Coronary artery (tissue), 2 donors: ENCODE results near the gene DCUN1D4.

Experiments used
- DNase-seq: peaks from one replicate; pipeline ENCODE4 v3.0.0-alpha.2; 2017; ENCODE audit warnings: low spot score
- H3K27ac ChIP-seq, 2 donors: fragments of 200-600 bp; sonication (generic); one replicate each; pipeline ENCODE4 v1.5.1; 2016 to 2019
- H3K4me3 ChIP-seq: fragments of 200-600 bp; sonication (generic); 2 replicates; pipeline ENCODE4 v1.5.1; 2016; ENCODE audit warnings: mild to moderate bottlenecking, moderate library complexity
- TF ChIP-seq, protein P1 (sequence below): fragments of 200-600 bp; sonication (generic); IDR thresholded peaks from one replicate; pipeline ENCODE4 v1.5.1; 2019; ENCODE audit warnings: antibody characterized with exemption

Gene DCUN1D4

DNA sequence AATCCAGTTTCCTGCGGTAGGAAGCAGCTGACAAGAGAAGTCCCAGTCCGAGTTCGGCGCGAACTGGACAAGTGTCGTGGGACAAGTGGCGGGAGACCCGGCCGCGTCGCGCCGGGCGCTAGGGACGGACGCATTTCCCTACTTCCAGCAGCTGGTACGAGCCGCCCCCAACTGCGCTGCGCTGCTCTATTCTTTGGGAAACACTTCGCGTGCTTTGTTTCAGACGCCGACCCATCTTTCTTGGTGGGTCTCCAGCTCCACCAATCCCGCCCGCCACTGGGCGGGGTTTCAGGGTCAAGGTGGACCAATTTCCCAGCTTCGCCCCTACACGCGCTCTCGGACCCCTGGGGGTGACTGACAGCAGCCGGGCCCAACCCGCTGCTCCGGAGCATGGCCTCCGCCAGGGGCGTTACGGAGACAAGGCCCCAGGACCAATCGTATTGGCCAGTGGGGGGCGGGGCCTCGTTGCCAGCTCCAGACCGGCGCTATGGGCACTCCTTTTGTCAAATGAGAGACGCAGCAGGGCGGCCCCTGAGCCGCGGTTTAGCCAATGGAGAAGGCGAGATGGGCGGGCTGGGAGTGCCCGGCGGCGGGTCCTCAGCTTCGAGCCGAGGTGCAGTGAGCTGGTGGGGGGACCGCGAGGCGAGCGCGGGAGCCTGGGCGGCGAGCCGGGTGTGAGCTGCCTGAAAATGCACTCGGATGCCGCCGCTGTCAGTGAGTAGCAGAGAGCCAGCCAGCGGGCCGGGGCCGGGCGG is at the start of gene DCUN1D4:
Gene DCUN1D4 (plus strand): TSS at position 600 of the 755 bp plus-strand sequence. CDS start 90 bp downstream, at position 690.
- Histone ChIP-seq H3K4me3 (peak within 1 kb of the TSS; percentile 94), H3K27ac (peak within 1 kb of the TSS; percentile 96 to 99)
- TF ChIP-seq, protein P1, sequence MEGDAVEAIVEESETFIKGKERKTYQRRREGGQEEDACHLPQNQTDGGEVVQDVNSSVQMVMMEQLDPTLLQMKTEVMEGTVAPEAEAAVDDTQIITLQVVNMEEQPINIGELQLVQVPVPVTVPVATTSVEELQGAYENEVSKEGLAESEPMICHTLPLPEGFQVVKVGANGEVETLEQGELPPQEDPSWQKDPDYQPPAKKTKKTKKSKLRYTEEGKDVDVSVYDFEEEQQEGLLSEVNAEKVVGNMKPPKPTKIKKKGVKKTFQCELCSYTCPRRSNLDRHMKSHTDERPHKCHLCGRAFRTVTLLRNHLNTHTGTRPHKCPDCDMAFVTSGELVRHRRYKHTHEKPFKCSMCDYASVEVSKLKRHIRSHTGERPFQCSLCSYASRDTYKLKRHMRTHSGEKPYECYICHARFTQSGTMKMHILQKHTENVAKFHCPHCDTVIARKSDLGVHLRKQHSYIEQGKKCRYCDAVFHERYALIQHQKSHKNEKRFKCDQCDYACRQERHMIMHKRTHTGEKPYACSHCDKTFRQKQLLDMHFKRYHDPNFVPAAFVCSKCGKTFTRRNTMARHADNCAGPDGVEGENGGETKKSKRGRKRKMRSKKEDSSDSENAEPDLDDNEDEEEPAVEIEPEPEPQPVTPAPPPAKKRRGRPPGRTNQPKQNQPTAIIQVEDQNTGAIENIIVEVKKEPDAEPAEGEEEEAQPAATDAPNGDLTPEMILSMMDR = no peak
- peak; percentile 100 for DNase-seq

GRCh38 chr4:51820443-51821234 is 22.3 kb upstream of the DCUN1D4 start:
- H3K27ac ChIP-seq = no peak overlapping the region
- H3K4me3 ChIP-seq = no peak overlapping the region
- DNase-seq = no peak
- TF ChIP-seq, protein P1 = no peak

DNA sequence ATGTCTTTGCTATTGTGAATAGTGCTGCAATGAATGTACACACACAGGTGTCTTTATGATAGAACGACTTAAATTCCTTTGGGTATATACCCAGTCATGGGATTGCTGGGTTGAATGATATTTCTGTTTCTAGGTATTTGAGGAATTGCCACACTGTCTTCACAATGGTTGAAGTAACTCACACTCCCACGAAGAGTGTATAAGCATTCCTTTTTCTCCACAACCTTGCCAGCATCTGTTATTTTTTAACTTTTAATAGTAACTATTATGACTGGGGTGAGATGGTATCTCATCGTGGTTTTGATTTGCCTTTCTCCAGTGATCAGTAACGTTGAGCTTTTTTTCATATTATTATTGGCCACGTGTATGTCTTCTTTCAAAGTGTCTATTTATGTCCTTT is 17.6 kb upstream of the DCUN1D4 start:
- no peak for DNase-seq
- Histone ChIP-seq H3K27ac (no peak overlapping the region), H3K4me3 (no peak overlapping the region)
- TF ChIP-seq, protein P1 = no peak

GRCh38 chr4:51830156-51830720 is 12.7 kb upstream of the DCUN1D4 start:
- no peak overlapping the region for H3K4me3 ChIP-seq
- no peak overlapping the region for H3K27ac ChIP-seq
- TF ChIP-seq, protein P1 = no peak
- no peak for DNase-seq

GRCh38 chr4:51831133-51831532 is 11.8 kb upstream of the DCUN1D4 start:
- no peak for DNase-seq
- Histone ChIP-seq H3K27ac (no peak overlapping the region), H3K4me3 (no peak overlapping the region)
- TF ChIP-seq, protein P1 = peak; percentile 35

- TF ChIP-seq, protein P1 = no peak
- no peak overlapping the region for H3K27ac ChIP-seq
- no peak for DNase-seq
- H3K4me3 ChIP-seq = no peak overlapping the region
These were observed 9.7 kb upstream of the DCUN1D4 start for GRCh38 chr4:51833236-51833635.
